Measurements from ENCODE around the gene FABP3. TPM values are rescaled to one million over a fixed set of nuclear protein-coding genes. Genes with fewer than 3 reads are reported as not detected.
A peak's percentile ranks its signal among the peaks of the same experiment; 100 is the strongest.

Gene FABP3
- total and polyA plus RNA-seq, 2 experiments from 2014 or later = 19.3 to 50.2 TPM

DNA sequence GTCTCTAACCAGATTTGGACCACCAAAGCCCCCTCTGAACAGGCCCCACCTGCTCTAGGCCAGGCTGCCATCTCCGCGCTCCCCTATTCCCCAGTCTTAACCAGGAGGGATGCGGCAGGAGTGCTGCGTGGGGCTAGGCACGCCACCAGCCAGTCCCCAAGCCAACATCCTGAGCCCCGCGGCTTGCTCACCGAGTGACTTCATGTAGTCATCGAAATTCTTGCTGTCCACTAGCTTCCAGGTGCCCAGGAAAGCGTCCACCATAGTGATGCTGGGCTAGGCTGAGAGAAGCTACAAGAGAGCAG is 173 bp downstream of the FABP3 start:
- Histone ChIP-seq H3K4me2 (peak overlapping the region; percentile 99), H3K79me2 (replicated peaks; ENCODE audit: insufficient read depth) (no peaks in the 10 kb centered on the region), H3F3A (replicated peaks; ENCODE audit: low read depth) (peaks cover 18% of the 10 kb centered on the region; the same call in 1 of the 2 replicates), H4K20me1 (replicated peaks; ENCODE audit: insufficient read depth) (no peaks in the 10 kb centered on the region), H3K4me1 (ENCODE audit: insufficient read depth) (peaks cover 35% of the 10 kb centered on the region), H3K36me3 (ENCODE audit: insufficient read depth) (no peaks in the 10 kb centered on the region), H3K27me3 (ENCODE audit: insufficient read depth) (no peaks in the 10 kb centered on the region), H3K4me3 (peak overlapping the region; percentile 81), H2AFZ (peak overlapping the region; percentile 96), H3K9me2 (ENCODE audit: insufficient read depth) (no peaks in the 10 kb centered on the region), H3K27ac (ENCODE audit: low read depth) (peak overlapping the region; percentile 97; the same call in 1 of the 2 replicates)
- TF ChIP-seq POLR2AphosphoS5 (IDR thresholded peaks at IDR 0.05; ENCODE audit: low read depth) = peak; percentile 53
- no peak for TF ChIP-seq ZNF331 (CRISPR knock-in tag; IDR thresholded peaks at IDR 0.05; ENCODE audit: low read depth)
- DNase-seq (ENCODE audit: low spot score) (no peak), ATAC-seq (peak; percentile 13)
- H3K9me3 Mint-ChIP-seq = no peaks in the 10 kb centered on the region
- H3K36me3 Mint-ChIP-seq (ENCODE audit: low read depth) = peaks cover 3% of the 10 kb centered on the region; the same call in 1 of the 3 replicates
- H3K27me3 Mint-ChIP-seq (ENCODE audit: insufficient read depth, low read depth, poor library complexity) = peaks cover 10% of the 10 kb centered on the region
- H3K4me3 Mint-ChIP-seq = peak overlapping the region; percentile 78
- peaks cover 43% of the 10 kb centered on the region for H3K4me1 Mint-ChIP-seq
- H3K27ac Mint-ChIP-seq = no peak overlapping the region

GRCh38 chr1:31372051-31372450 is 825 bp downstream of the FABP3 start:
- no peaks in the 10 kb centered on the region for H4K20me1 ChIP-seq (replicated peaks; ENCODE audit: insufficient read depth)
- Mint-ChIP-seq H3K36me3 (ENCODE audit: low read depth) (peaks cover 8% of the 10 kb centered on the region; the same call in 1 of the 3 replicates), H3K27ac (no peak overlapping the region), H3K4me1 (peaks cover 49% of the 10 kb centered on the region), H3K27me3 (ENCODE audit: insufficient read depth, low read depth, poor library complexity) (peaks cover 14% of the 10 kb centered on the region), H3K4me3 (peak overlapping the region; percentile 78), H3K9me3 (no peaks in the 10 kb centered on the region)
- DNase-seq (ENCODE audit: low spot score) (no peak), ATAC-seq (no peak)
- peak overlapping the region; percentile 99 for H3K4me2 ChIP-seq
- no peak overlapping the region for H2AFZ ChIP-seq
- H3F3A ChIP-seq (replicated peaks; ENCODE audit: low read depth) = peaks cover 18% of the 10 kb centered on the region; the same call in 1 of the 2 replicates
- no peaks in the 10 kb centered on the region for H3K79me2 ChIP-seq (replicated peaks; ENCODE audit: insufficient read depth)
- TF ChIP-seq ETS1 (IDR thresholded peaks at IDR 0.05) (no peak), REST (IDR thresholded peaks at IDR 0.05; ENCODE audit: unreplicated experiment) (no peak), NANOG (IDR thresholded peaks at IDR 0.05; ENCODE audit: borderline replicate concordance) (no peak), STAT1 (IDR thresholded peaks at IDR 0.05; ENCODE audit: unreplicated experiment) (no peak)
- peaks cover 38% of the 10 kb centered on the region for H3K4me1 ChIP-seq (ENCODE audit: insufficient read depth)
- H3K27ac ChIP-seq (ENCODE audit: low read depth) = no peak overlapping the region
- peak overlapping the region; percentile 81 for H3K4me3 ChIP-seq
- H3K27me3 ChIP-seq (ENCODE audit: insufficient read depth) = no peaks in the 10 kb centered on the region
- H3K9me2 ChIP-seq (ENCODE audit: insufficient read depth) = no peaks in the 10 kb centered on the region
- no peaks in the 10 kb centered on the region for H3K36me3 ChIP-seq (ENCODE audit: insufficient read depth)
